ENCODE results near the gene HSD11B1.

DNA sequence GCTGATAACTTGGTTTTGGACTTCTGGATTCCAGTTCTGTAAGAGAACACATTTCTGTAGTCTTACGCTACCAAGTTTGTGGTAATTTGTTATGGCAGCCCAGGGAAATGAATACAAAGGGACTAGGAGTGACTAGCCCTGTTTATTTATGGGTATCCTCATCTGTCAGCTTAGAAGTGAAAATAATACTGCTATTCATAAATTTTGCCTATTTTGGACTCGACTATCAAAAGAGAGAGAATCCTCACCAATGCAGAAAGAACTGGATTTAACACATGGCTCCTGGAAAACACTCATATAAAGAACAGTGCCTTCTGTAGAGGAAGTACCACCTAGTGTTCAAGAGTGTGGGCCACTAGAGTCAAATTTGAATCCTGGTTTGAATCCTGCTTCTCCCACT, 22.6 kb downstream of the HSD11B1 start:
- TF ChIP-seq POLR2AphosphoS5 (IDR thresholded peaks at IDR 0.05) (no peak), RAD21 (conservative IDR thresholded peaks at IDR 0.05) (no peak)
